Measurements from ENCODE around the gene LRTM2.

LRTM2 gene

DNA sequence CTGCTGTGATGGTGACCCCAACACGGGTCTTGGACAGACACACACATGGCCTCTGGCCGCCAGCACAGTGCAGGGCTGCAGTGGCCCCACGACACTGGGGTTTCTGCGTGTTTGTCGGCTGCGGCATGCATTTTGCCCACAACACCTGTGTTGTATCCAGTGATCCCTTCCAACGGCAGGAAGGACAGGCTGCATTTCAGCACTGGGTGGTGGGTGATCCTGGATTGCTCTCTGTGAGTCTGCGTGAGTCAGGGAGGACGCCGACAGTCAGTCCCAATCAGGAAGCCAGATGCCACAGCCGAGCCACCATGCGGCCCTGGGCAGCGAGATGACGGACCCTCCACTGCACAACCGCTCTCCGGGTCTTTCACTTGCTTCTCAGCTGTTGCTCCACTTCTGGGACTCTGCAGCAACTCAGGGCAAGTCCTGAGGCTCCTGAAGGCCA lies 20.6 kb downstream of the LRTM2 start:
- in situ Hi-C loops (cut with MboI; ENCODE audit: low pct_unique_long_range_greater_than_20kb, low sequenced_read_pairs, unreplicated experiment): no loop called here
- no peak for DNase-seq (ENCODE audit: low spot score)
- TF ChIP-seq, protein P1, sequence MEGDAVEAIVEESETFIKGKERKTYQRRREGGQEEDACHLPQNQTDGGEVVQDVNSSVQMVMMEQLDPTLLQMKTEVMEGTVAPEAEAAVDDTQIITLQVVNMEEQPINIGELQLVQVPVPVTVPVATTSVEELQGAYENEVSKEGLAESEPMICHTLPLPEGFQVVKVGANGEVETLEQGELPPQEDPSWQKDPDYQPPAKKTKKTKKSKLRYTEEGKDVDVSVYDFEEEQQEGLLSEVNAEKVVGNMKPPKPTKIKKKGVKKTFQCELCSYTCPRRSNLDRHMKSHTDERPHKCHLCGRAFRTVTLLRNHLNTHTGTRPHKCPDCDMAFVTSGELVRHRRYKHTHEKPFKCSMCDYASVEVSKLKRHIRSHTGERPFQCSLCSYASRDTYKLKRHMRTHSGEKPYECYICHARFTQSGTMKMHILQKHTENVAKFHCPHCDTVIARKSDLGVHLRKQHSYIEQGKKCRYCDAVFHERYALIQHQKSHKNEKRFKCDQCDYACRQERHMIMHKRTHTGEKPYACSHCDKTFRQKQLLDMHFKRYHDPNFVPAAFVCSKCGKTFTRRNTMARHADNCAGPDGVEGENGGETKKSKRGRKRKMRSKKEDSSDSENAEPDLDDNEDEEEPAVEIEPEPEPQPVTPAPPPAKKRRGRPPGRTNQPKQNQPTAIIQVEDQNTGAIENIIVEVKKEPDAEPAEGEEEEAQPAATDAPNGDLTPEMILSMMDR (IDR thresholded peaks at IDR 0.05; ENCODE audit: extremely low read depth, insufficient read depth, missing control alignments): no peak

DNA sequence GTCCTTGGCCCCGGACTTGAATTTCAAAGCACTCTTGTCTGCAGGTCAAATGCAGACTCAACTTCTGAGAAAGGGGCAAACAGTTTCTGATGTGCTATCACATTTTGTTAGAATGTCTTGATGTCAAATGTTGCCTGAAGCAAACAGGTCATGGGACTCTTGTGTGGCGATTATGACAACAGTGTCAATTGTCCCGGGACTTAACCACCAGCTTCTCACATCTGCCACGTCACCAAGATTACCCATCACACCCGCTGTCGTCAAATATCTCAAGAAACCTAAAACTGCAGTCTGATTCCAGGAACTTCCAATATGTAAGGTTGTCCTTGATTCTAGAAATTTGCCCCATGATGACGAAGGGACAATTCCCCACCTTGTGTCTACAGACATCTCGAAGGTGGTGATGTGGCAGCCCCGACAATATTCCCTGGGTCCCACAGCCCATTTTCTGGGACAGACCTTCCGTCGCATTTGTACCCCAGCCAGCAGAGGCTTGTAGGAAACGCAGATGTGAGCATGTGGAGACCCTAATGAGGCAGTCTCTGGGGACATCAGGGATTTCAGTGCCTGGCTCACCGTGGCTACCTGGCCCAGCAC lies 21.3 kb downstream of the LRTM2 start:
- in situ Hi-C loops (cut with MboI; ENCODE audit: low pct_unique_long_range_greater_than_20kb, low sequenced_read_pairs, unreplicated experiment): no loop called here
- TF ChIP-seq, protein P1 (IDR thresholded peaks at IDR 0.05; ENCODE audit: extremely low read depth, insufficient read depth, missing control alignments): no peak
- DNase-seq (ENCODE audit: low spot score): no peak

DNA sequence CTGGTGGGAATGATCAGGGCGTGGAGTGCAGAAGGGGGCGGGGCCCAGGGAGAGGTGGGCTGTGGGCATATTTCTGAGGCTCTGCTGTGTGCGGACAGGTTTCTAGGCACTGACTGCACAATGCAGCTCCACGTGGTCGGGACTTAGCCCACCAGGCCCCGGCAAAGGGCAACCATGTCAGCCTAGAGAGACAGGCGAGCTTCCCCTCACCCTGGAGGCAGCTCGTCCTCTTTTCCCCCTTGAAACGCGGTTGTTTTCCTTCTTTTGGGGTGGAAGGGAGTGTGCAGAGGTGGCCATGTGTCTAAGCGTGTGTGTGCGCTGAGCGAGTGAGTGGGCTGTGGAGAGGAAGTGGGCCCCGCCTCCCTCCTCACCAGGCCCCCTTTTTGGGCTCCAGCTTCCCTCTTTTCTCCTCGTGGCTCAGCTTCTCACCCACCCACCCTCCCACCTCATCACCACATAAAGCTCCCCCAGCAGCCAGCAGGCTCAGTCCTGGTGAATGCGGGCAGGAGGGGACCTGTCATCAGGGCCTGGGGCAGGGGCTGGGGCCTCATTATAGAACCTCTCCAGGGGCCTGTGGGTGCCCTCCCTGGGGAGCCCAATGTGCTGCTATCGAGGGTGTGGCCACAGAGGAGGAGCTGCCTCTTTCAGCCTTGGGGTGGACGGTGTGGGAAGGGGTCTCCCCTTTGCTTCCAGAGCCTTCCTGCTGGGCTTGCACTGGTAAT lies 22.0 kb downstream of the LRTM2 start:
- TF ChIP-seq, protein P1 (IDR thresholded peaks at IDR 0.05; ENCODE audit: extremely low read depth, insufficient read depth, missing control alignments): no peak
- in situ Hi-C loops (cut with MboI; ENCODE audit: low pct_unique_long_range_greater_than_20kb, low sequenced_read_pairs, unreplicated experiment): no loop called here
- no peak for DNase-seq (ENCODE audit: low spot score)

DNA sequence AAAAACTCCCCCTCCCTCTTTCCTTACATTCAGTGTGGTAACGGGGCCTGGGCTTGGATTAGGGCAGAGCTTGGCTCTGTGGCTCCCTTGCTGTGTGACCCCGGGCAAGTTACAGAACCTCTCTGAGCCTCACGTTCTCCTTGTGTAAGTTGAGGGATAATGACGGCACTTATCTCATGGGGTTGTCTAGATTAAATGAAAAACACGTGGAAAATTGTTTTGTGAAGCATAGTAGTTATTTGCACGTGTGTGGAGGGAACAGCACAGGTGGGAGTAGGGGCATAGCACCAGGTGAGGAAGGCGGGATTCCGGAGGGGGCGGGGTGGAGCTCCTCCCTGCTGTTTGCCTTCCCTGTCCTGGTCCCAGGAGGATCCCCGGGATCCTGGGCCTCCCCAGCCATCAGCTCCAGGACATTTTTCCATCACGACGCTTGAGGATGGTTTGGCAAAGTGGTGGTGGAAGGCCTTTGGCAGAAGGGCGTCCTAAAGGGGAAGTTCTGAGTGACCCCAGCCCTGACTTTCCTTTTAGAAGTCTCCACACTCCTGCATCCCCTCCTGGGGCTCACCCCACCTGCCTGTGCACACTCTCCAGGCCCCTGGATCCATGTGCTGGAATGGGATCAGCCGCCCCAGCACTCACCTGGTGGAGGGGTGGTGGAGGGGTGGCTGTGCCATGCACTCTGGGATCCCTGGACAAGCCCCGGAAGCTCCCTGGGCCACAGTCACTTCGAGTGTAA lies 22.7 kb downstream of the LRTM2 start:
- in situ Hi-C loops (cut with MboI; ENCODE audit: low pct_unique_long_range_greater_than_20kb, low sequenced_read_pairs, unreplicated experiment): no loop called here
- no peak for DNase-seq (ENCODE audit: low spot score)
- TF ChIP-seq, protein P1 (IDR thresholded peaks at IDR 0.05; ENCODE audit: extremely low read depth, insufficient read depth, missing control alignments): no peak

DNA sequence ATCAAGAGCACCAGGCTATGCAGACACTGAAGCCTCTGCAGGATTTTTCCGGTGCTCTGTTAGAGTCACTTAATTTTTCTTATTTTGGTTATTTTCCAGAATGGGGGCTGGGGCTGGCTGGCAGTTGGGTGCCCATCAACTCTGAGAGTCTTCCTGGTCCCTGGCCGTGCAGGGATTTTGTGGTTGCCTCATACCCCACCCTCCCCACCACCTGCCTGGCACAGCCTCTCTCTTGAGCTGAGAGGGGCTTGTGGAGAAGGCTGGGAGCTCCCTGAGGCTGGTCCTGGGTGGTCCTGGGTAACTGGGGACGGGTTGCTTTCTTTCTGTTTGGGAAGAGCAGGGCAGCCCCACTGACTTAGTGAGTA lies 23.3 kb downstream of the LRTM2 start:
- DNase-seq (ENCODE audit: low spot score): no peak
- in situ Hi-C loops (cut with MboI; ENCODE audit: low pct_unique_long_range_greater_than_20kb, low sequenced_read_pairs, unreplicated experiment): no loop called here
- TF ChIP-seq, protein P1 (IDR thresholded peaks at IDR 0.05; ENCODE audit: extremely low read depth, insufficient read depth, missing control alignments): no peak

DNA sequence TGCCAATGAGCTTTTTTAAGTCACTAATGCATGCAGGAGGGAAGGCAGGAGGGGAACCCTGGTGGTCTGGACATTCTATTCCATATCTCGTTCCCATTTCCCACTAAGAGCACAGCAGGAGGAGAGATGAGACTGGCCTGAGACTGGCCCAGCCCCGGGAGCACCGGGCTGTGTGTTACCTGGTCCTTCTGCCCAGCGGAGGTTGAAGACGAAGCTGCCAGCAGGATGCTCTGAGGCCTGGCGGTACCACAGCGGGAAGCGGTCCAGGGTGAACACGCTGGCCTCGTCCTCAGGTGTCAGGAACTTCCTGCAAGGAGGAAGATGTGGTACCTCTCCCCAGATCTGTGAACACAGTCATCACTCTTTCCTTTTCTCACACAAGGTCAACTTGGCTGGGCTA lies 23.9 kb downstream of the LRTM2 start:
- TF ChIP-seq, protein P1 (IDR thresholded peaks at IDR 0.05; ENCODE audit: extremely low read depth, insufficient read depth, missing control alignments): no peak
- in situ Hi-C loops (cut with MboI; ENCODE audit: low pct_unique_long_range_greater_than_20kb, low sequenced_read_pairs, unreplicated experiment): no loop called here
- no peak for DNase-seq (ENCODE audit: low spot score)

Measured in GM13977 (cell line).